Liver (tissue), 3 donors: ENCODE data around the gene NARS2.

Experiments used
- FOXA1 ChIP-seq: IDR thresholded peaks from 2 replicates; pipeline ENCODE4 v1.6.1; 2016; ENCODE audit warnings: antibody characterized with exemption
- FOXA2 ChIP-seq: IDR thresholded peaks from 2 replicates; pipeline ENCODE4 v1.6.1; 2016; ENCODE audit warnings: antibody characterized with exemption
- JUND ChIP-seq, 2 donors: IDR thresholded peaks; 2 replicates each; pipeline ENCODE4 v1.6.1; 2016; ENCODE audit warnings: antibody characterized with exemption in 2 of 2
- NR2F2 ChIP-seq: IDR thresholded peaks from 2 replicates; pipeline ENCODE4 v1.6.1; 2016; ENCODE audit warnings: antibody characterized with exemption
- RAD21 ChIP-seq, 2 donors: IDR thresholded peaks; 2 replicates each; pipeline ENCODE4 v1.6.1; 2016; ENCODE audit warnings: antibody characterized with exemption in 2 of 2, mild to moderate bottlenecking in 2 of 2
- TF ChIP-seq, protein P1 (sequence below): fragments of 150-350 bp; IDR thresholded peaks from 2 replicates; pipeline ENCODE4 v1.5.1; 2017; ENCODE audit warnings: improper control_type of control experiment, low read depth, low read length; ENCODE audit not compliant: missing input control
- TF ChIP-seq, protein P2 (sequence below): IDR thresholded peaks from 2 replicates; pipeline ENCODE4 v1.6.1; 2016; ENCODE audit warnings: antibody characterized with exemption, mild to moderate bottlenecking
- TF ChIP-seq, protein P3 (sequence below): IDR thresholded peaks from 2 replicates; pipeline ENCODE4 v1.6.1; 2016; ENCODE audit warnings: antibody characterized with exemption
- TF ChIP-seq, protein P4 (sequence below): IDR thresholded peaks from 2 replicates; pipeline ENCODE4 v1.6.1; 2016; ENCODE audit warnings: antibody characterized with exemption
- donor health status: healthy.
- donor health status: healthy.

DNA sequence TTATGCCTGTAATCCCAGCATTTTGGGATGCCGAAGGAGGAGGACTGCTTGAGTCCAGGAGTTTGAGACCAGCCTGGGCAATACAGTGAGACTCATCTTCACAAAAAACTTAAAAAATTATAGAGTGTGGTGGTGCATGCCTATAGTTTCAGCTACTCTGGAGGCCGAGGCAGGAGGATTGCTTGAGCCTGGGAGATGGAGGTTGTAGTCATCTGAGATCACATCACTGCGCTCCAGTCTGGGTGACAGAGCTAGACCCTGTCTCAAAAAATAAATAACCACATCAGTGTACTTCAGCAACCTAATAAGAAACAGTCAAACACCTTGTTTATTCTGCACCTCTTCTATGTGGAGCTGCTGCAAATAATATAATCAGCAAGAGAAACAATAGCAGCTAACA is 1.4 kb downstream of the NARS2 start:
- TF ChIP-seq, protein P1, sequence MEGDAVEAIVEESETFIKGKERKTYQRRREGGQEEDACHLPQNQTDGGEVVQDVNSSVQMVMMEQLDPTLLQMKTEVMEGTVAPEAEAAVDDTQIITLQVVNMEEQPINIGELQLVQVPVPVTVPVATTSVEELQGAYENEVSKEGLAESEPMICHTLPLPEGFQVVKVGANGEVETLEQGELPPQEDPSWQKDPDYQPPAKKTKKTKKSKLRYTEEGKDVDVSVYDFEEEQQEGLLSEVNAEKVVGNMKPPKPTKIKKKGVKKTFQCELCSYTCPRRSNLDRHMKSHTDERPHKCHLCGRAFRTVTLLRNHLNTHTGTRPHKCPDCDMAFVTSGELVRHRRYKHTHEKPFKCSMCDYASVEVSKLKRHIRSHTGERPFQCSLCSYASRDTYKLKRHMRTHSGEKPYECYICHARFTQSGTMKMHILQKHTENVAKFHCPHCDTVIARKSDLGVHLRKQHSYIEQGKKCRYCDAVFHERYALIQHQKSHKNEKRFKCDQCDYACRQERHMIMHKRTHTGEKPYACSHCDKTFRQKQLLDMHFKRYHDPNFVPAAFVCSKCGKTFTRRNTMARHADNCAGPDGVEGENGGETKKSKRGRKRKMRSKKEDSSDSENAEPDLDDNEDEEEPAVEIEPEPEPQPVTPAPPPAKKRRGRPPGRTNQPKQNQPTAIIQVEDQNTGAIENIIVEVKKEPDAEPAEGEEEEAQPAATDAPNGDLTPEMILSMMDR: no peak
- TF ChIP-seq, protein P2, sequence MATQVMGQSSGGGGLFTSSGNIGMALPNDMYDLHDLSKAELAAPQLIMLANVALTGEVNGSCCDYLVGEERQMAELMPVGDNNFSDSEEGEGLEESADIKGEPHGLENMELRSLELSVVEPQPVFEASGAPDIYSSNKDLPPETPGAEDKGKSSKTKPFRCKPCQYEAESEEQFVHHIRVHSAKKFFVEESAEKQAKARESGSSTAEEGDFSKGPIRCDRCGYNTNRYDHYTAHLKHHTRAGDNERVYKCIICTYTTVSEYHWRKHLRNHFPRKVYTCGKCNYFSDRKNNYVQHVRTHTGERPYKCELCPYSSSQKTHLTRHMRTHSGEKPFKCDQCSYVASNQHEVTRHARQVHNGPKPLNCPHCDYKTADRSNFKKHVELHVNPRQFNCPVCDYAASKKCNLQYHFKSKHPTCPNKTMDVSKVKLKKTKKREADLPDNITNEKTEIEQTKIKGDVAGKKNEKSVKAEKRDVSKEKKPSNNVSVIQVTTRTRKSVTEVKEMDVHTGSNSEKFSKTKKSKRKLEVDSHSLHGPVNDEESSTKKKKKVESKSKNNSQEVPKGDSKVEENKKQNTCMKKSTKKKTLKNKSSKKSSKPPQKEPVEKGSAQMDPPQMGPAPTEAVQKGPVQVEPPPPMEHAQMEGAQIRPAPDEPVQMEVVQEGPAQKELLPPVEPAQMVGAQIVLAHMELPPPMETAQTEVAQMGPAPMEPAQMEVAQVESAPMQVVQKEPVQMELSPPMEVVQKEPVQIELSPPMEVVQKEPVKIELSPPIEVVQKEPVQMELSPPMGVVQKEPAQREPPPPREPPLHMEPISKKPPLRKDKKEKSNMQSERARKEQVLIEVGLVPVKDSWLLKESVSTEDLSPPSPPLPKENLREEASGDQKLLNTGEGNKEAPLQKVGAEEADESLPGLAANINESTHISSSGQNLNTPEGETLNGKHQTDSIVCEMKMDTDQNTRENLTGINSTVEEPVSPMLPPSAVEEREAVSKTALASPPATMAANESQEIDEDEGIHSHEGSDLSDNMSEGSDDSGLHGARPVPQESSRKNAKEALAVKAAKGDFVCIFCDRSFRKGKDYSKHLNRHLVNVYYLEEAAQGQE: no peak
- TF ChIP-seq RAD21 (IDR thresholded peaks at IDR 0.05) (no peak), NR2F2 (no peak), FOXA2 (no peak), JUND (IDR thresholded peaks at IDR 0.05) (no peak), FOXA1 (no peak)
- TF ChIP-seq, protein P3, sequence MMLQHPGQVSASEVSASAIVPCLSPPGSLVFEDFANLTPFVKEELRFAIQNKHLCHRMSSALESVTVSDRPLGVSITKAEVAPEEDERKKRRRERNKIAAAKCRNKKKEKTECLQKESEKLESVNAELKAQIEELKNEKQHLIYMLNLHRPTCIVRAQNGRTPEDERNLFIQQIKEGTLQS: no peak
- TF ChIP-seq, protein P4, sequence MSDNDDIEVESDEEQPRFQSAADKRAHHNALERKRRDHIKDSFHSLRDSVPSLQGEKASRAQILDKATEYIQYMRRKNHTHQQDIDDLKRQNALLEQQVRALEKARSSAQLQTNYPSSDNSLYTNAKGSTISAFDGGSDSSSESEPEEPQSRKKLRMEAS: no peak
